Spleen (tissue), 11 donors: ENCODE results near the gene SAMD10. TPM values are rescaled to one million over a fixed set of nuclear protein-coding genes. Genes with fewer than 3 reads are reported as not detected.

Experiments
- DNase-seq: peaks from one replicate; pipeline ENCODE4 v3.0.0-alpha.2; 2020
- H3K27ac ChIP-seq, 8 donors: fragments of 200-600 bp; sonication (generic) in 7 of 8; 1 replicate in 4 of 8; 2 replicates in 4 of 8; pipeline versions ENCODE4 v1.5.0 to v1.8.0; 2016 to 2021; ENCODE audit warnings: inconsistent platforms in 4 of 8, mild to moderate bottlenecking in 4 of 8, moderate library complexity in 1 of 8
- H3K27me3 ChIP-seq, 7 donors: fragments of 200-600 bp; sonication (generic) in 6 of 7; replicated peaks in 1 of 7; 1 replicate in 4 of 7; 2 replicates in 3 of 7; pipeline versions ENCODE4 v1.5.0 to v1.8.0; 2016 to 2021; ENCODE audit warnings: inconsistent platforms in 3 of 7, mild to moderate bottlenecking in 1 of 7
- H3K36me3 ChIP-seq, 6 donors: fragments of 200-600 bp; sonication (generic) in 5 of 6; 1 replicate in 4 of 6; 2 replicates in 2 of 6; pipeline versions ENCODE4 v1.5.0 to v1.8.0; 2016 to 2021; ENCODE audit warnings: inconsistent platforms in 2 of 6
- H3K4me1 ChIP-seq, 6 donors: fragments of 200-600 bp; sonication (generic) in 5 of 6; 1 replicate in 3 of 6; 2 replicates in 3 of 6; pipeline versions ENCODE4 v1.5.0 to v1.8.0; 2016 to 2021; ENCODE audit warnings: inconsistent platforms in 3 of 6
- H3K4me3 ChIP-seq, 8 donors: fragments of 200-600 bp; sonication (generic) in 7 of 8; 1 replicate in 4 of 8; 2 replicates in 4 of 8; pipeline versions ENCODE4 v1.5.0 to v1.8.0; 2016 to 2021; ENCODE audit warnings: inconsistent platforms in 4 of 8, mild to moderate bottlenecking in 4 of 8, moderate library complexity in 2 of 8
- H3K9me3 ChIP-seq, 8 donors: fragments of 200-600 bp; sonication (generic) in 7 of 8; 1 replicate in 4 of 8; 2 replicates in 4 of 8; pipeline versions ENCODE4 v1.5.0 to v1.8.0; 2016 to 2021; ENCODE audit warnings: inconsistent platforms in 4 of 8
- CTCF ChIP-seq, 11 experiments: fragments of 200-600 bp in 7 of 11; fragments of 450-650 bp in 4 of 11; sonication (generic) in 4 of 11; IDR thresholded peaks in 8 of 11; conservative IDR thresholded peaks in 3 of 11; 1 replicate in 7 of 11; 2 replicates in 4 of 11; pipeline versions ENCODE4 v1.4.0 to v1.8.0; 2016 to 2021; ENCODE audit warnings: antibody characterized with exemption in 11 of 11, inconsistent platforms in 4 of 11, mild to moderate bottlenecking in 1 of 11
- POLR2A ChIP-seq, 3 donors: fragments of 450-650 bp; IDR thresholded peaks; one replicate each; pipeline ENCODE4 v1.5.1; 2017; ENCODE audit warnings: antibody characterized with exemption in 3 of 3, mild to moderate bottlenecking in 1 of 3
- POLR2AphosphoS5 ChIP-seq, 3 donors: sonication (generic); formaldehyde crosslinking; IDR thresholded peaks; one replicate each; pipeline ENCODE4 v1.5.1; 2017; ENCODE audit warnings: antibody characterized with exemption in 3 of 3
- WGBS, 5 donors: extraction: QIAGEN DNeasy Blood & Tissue Kit in 3 of 5; methylation state at CpG; one replicate each; pipeline versions ENCODE4 v1.1.5 to v1.1.7; 2013 to 2018; 5-methylcytosine and 5-hydroxymethylcytosine counted together
- intact Hi-C: fragments of 100-400 bp; cut with DNase I; formaldehyde crosslinking; loops from one replicate; pipeline ENCODE4 v1.15.0; 2023; ENCODE audit warnings: low total_unique reads
- polyA plus RNA-seq, 3 donors: library from polyadenylated mRNA; stranded (reverse); fragments of 200-250 nt; gene quantifications; one replicate each; pipeline ENCODE4 v1.2.1, GENCODE V29; 2013
- total RNA-seq, 7 donors: library from RNA; depleted of rRNA in 3 of 7; stranded (reverse); fragments of >200 nt in 3 of 7; fragmentation: NEBNext Ultra II Directional in 4 of 7; extraction: Animal tissue kit (Norgen Biotek cat#: 25700) in 4 of 7; gene quantifications; one replicate each; pipeline versions ENCODE4 v1.1.0 to v1.2.1, GENCODE V29; 2016 to 2021
- donor health status: healthy with polysubstance abuse.
- donor health status: DM: no; HTN: no; CAD: no; lungs with moderate emphysema.
- donor health status: DM: no; HTN: no; CAD: no.
- donor health status: Bipolar disorder and iron deficiency.
- donor health status: healthy.
- donor health status: DM: no; HTN: no; CAD: no.
- donor health status: DM: yes; HTN: yes; CAD: no.

Gene SAMD10
- total and polyA plus RNA-seq, 10 donors, result 5.9 to 13.8 (median 8.8) TPM

- peak; percentile 68 for DNase-seq
- H3K4me1 ChIP-seq, result peaks cover 11 to 44% (median 25%) of the 10 kb centered on the region in 6 donors
- peaks cover 0 to 46% (median 28%) of the 10 kb centered on the region in 6 donors for H3K36me3 ChIP-seq
- H3K27me3 ChIP-seq, result peaks cover 0 to 3% (median 0%) of the 10 kb centered on the region in 7 donors
- H3K9me3 ChIP-seq, result peaks cover 0 to 7% (median 0%) of the 10 kb centered on the region in 8 donors
- TF ChIP-seq CTCF (IDR thresholded peaks at IDR 0.05 in 8 of 11, conservative IDR thresholded peaks at IDR 0.05 in 3 of 11) (no peak), POLR2AphosphoS5 (IDR thresholded peaks at IDR 0.05) (no peak), POLR2A (IDR thresholded peaks at IDR 0.05) (no peak)
- H3K27ac ChIP-seq, result peak overlapping the region in 1 of 8 donors; percentile 73
- intact Hi-C loops, result no loop called here
- WGBS, 5 donors, result 90 to 93% (median 92%) methylated on average over 22 to 28 of the region's 28 CpGs
- H3K4me3 ChIP-seq, result no peak overlapping the region
These were observed 11.9 kb downstream of the SAMD10 start for GRCh38 chr20:63967330-63968135.

- H3K4me3 ChIP-seq, result no peak overlapping the region
- intact Hi-C loops, result no loop called here
- peaks cover 0 to 52% (median 34%) of the 10 kb centered on the region in 6 donors for H3K36me3 ChIP-seq
- peaks cover 0 to 7% (median 0%) of the 10 kb centered on the region in 8 donors for H3K9me3 ChIP-seq
- peak; percentile 58 for DNase-seq
- H3K27ac ChIP-seq, result no peak overlapping the region
- peaks cover 11 to 38% (median 22%) of the 10 kb centered on the region in 6 donors for H3K4me1 ChIP-seq
- TF ChIP-seq POLR2A (IDR thresholded peaks at IDR 0.05) (no peak), POLR2AphosphoS5 (IDR thresholded peaks at IDR 0.05) (no peak), CTCF (IDR thresholded peaks at IDR 0.05 in 8 of 11, conservative IDR thresholded peaks at IDR 0.05 in 3 of 11) (no peak)
- H3K27me3 ChIP-seq, result peaks cover 0 to 3% (median 0%) of the 10 kb centered on the region in 7 donors
- 94 to 99% (median 97%) methylated on average over 9 to 13 of the region's 13 CpGs for WGBS, 5 donors
These were observed 12.5 kb downstream of the SAMD10 start for GRCh38 chr20:63966944-63967322.

GRCh38 chr20:63966172-63966943, 13.1 kb downstream of the SAMD10 start:
- Histone ChIP-seq H3K4me3 (no peak overlapping the region), H3K9me3 (peaks cover 0 to 7% (median 0%) of the 10 kb centered on the region in 8 donors), H3K27ac (no peak overlapping the region), H3K4me1 (peaks cover 11 to 32% (median 17%) of the 10 kb centered on the region in 6 donors), H3K36me3 (peaks cover 0 to 58% (median 40%) of the 10 kb centered on the region in 6 donors), H3K27me3 (peaks cover 0 to 3% (median 0%) of the 10 kb centered on the region in 7 donors)
- WGBS, 5 donors, result 94 to 98% (median 97%) methylated on average over 16 to 27 of the region's 27 CpGs
- intact Hi-C loops, result no loop called here
- peak; percentile 69 for DNase-seq
- TF ChIP-seq POLR2A (IDR thresholded peaks at IDR 0.05), result no peak
- no peak for TF ChIP-seq POLR2AphosphoS5 (IDR thresholded peaks at IDR 0.05)
- TF ChIP-seq CTCF (IDR thresholded peaks at IDR 0.05 in 8 of 11, conservative IDR thresholded peaks at IDR 0.05 in 3 of 11), result no peak
